Large intestine (tissue), 3 donors: ENCODE measurements around the gene CSE1L. TPM values are rescaled to one million over a fixed set of nuclear protein-coding genes. Genes with fewer than 3 reads are reported as not detected.
"Not testable (repeated sequence)": the region's sequence is repeated elsewhere in the genome, so short reads cannot be mapped to it uniquely, and the experiment has no call there.

ENCODE experiments used
- DNase-seq, 2 donors: peaks; one replicate each; pipeline versions ENCODE4 v3.0.0 to v3.0.0-alpha.2; 2013
- H3K27ac ChIP-seq: one replicate; pipeline ENCODE4 v1.5.1; 2013; ENCODE audit warnings: low read length
- H3K27me3 ChIP-seq: 2 replicates; pipeline ENCODE4 v1.6.1; 2013; ENCODE audit warnings: low read length; ENCODE audit not compliant: control insufficient read depth, insufficient read depth
- H3K36me3 ChIP-seq: 2 replicates; pipeline ENCODE4 v1.6.1; 2013; ENCODE audit warnings: low read length; ENCODE audit not compliant: control insufficient read depth, insufficient read depth
- H3K4me1 ChIP-seq: one replicate; pipeline ENCODE4 v1.6.1; 2013; ENCODE audit warnings: low read length; ENCODE audit not compliant: control insufficient read depth, insufficient read depth
- H3K4me3 ChIP-seq: one replicate; pipeline ENCODE4 v1.5.1; 2013; ENCODE audit warnings: low read length
- H3K9me3 ChIP-seq: one replicate; pipeline ENCODE4 v1.6.1; 2013; ENCODE audit warnings: mild to moderate bottlenecking, low read depth, low read length, moderate library complexity; ENCODE audit not compliant: control insufficient read depth
- WGBS: methylation state at CpG from one replicate; pipeline ENCODE4 v1.1.5; 2013; ENCODE audit warnings: low lambda C conversion rate; ENCODE audit not compliant: insufficient coverage; 5-methylcytosine and 5-hydroxymethylcytosine counted together
- polyA plus RNA-seq: library from polyadenylated mRNA; unstranded; fragments of 120-200 nt; gene quantifications from one replicate; pipeline ENCODE4 v1.2.1, GENCODE V29; 2013

The CSE1L gene
- polyA plus RNA-seq, 1 donor, result 52.2 TPM

GRCh38 chr20:49100292-49100691 lies 54.2 kb downstream of the CSE1L start:
- H3K4me1 ChIP-seq, H3K27ac ChIP-seq, DNase-seq, H3K9me3 ChIP-seq, H3K4me3 ChIP-seq, H3K27me3 ChIP-seq: not testable (repeated sequence)
- 100% methylated on average over 2 of the region's 5 CpGs for WGBS
- H3K36me3 ChIP-seq, result peaks cover 71% of the 10 kb centered on the region

GRCh38 chr20:49100972-49101371 lies 54.9 kb downstream of the CSE1L start:
- Histone ChIP-seq H3K4me1 (no peaks in the 10 kb centered on the region), H3K4me3 (no peak overlapping the region), H3K9me3 (no peaks in the 10 kb centered on the region), H3K27ac (no peak overlapping the region), H3K36me3 (peaks cover 70% of the 10 kb centered on the region), H3K27me3 (no peaks in the 10 kb centered on the region)
- peak in 1 of 2 donors; percentile 29 for DNase-seq
- 80% methylated on average over 1 of the region's 4 CpGs for WGBS

- Histone ChIP-seq H3K9me3 (no peaks in the 10 kb centered on the region), H3K27ac (no peak overlapping the region), H3K27me3 (no peaks in the 10 kb centered on the region), H3K4me1 (no peaks in the 10 kb centered on the region), H3K4me3 (no peak overlapping the region), H3K36me3 (peaks cover 62% of the 10 kb centered on the region)
- DNase-seq, result no peak
- WGBS, result no CpG with 5 or more reads among the region's 4 CpGs
Measured at GRCh38 chr20:49103019-49103418, 56.9 kb downstream of the CSE1L start.

- Histone ChIP-seq H3K27me3 (no peaks in the 10 kb centered on the region), H3K4me1 (no peaks in the 10 kb centered on the region), H3K4me3 (no peak overlapping the region), H3K36me3 (peaks cover 54% of the 10 kb centered on the region), H3K27ac (no peak overlapping the region), H3K9me3 (no peaks in the 10 kb centered on the region)
- no peak for DNase-seq
- WGBS, result 83% methylated on average over 1 of the region's 7 CpGs
Measured at GRCh38 chr20:49103647-49104364, 57.7 kb downstream of the CSE1L start.

DNA sequence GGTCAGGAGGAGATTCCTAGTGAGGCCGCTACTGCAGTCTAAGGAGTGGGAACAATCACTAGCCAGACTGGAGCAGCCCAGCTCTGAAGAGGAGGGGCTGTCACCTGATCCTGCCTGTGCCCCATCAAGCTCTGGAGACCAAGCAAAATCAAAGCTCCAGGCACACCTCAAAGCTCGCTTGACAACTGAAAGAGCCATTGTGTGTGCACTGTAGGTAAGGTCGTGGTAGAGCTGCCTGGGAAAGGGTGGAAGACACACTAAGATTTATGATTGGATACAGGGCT lies 58.2 kb downstream of the CSE1L start:
- DNase-seq, result no peak
- Histone ChIP-seq H3K9me3 (no peaks in the 10 kb centered on the region), H3K36me3 (peaks cover 51% of the 10 kb centered on the region), H3K27ac (no peak overlapping the region), H3K4me3 (no peak overlapping the region), H3K27me3 (no peaks in the 10 kb centered on the region), H3K4me1 (no peaks in the 10 kb centered on the region)
- no CpG with 5 or more reads among the region's 3 CpGs for WGBS

- not testable (repeated sequence) for DNase-seq, H3K27ac ChIP-seq, H3K4me3 ChIP-seq, H3K27me3 ChIP-seq, H3K4me1 ChIP-seq, H3K9me3 ChIP-seq
- no CpG with 5 or more reads among the region's 11 CpGs for WGBS
- H3K36me3 ChIP-seq, result peaks cover 54% of the 10 kb centered on the region
Measured at GRCh38 chr20:49104979-49105547, 59.0 kb downstream of the CSE1L start.

DNA sequence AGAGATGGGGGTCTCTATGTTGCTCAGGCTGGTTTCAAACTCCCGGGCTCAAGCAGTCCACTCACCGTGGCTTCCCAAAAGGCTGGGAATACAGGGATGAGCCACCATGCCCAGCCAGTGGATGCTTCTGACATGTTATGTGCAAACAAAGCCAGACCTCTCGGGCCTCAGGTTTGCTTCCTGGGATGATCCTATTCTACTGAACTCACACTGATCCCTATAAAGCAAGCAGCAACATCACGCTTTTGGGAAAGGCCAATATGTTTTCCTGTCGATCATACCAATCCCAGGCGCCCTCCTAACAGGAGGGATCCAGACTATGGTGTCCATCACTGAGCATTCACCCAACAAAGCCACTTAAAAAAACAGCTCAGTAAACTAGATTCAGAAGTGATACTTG lies 60.2 kb downstream of the CSE1L start:
- no peaks in the 10 kb centered on the region for H3K4me1 ChIP-seq
- H3K27me3 ChIP-seq, result no peaks in the 10 kb centered on the region
- 100% methylated on average over 1 of the region's 6 CpGs for WGBS
- no peak overlapping the region for H3K4me3 ChIP-seq
- no peak for DNase-seq
- no peaks in the 10 kb centered on the region for H3K9me3 ChIP-seq
- peaks cover 59% of the 10 kb centered on the region for H3K36me3 ChIP-seq
- H3K27ac ChIP-seq, result no peak overlapping the region

GRCh38 chr20:49110767-49111694 lies 64.9 kb downstream of the CSE1L start:
- WGBS, result 83% methylated on average over 1 of the region's 6 CpGs
- H3K9me3 ChIP-seq, result no peaks in the 10 kb centered on the region
- no peaks in the 10 kb centered on the region for H3K4me1 ChIP-seq
- H3K36me3 ChIP-seq, result peaks cover 44% of the 10 kb centered on the region
- DNase-seq, result no peak
- no peak overlapping the region for H3K27ac ChIP-seq
- no peaks in the 10 kb centered on the region for H3K27me3 ChIP-seq
- H3K4me3 ChIP-seq, result no peak overlapping the region

- WGBS, result 90% methylated on average over 2 of the region's 15 CpGs
- Histone ChIP-seq H3K27me3 (no peaks in the 10 kb centered on the region), H3K4me3 (no peak overlapping the region), H3K36me3 (peaks cover 54% of the 10 kb centered on the region), H3K9me3 (no peaks in the 10 kb centered on the region), H3K4me1 (no peaks in the 10 kb centered on the region), H3K27ac (no peak overlapping the region)
- DNase-seq, result no peak
Measured at GRCh38 chr20:49112596-49113274, 66.6 kb downstream of the CSE1L start.

- DNase-seq, result no peak
- H3K27ac ChIP-seq, result no peak overlapping the region
- H3K36me3 ChIP-seq, result peaks cover 72% of the 10 kb centered on the region
- no peak overlapping the region for H3K4me3 ChIP-seq
- H3K27me3 ChIP-seq, result no peaks in the 10 kb centered on the region
- no peaks in the 10 kb centered on the region for H3K9me3 ChIP-seq
- no CpG with 5 or more reads among the region's 7 CpGs for WGBS
- peaks cover 7% of the 10 kb centered on the region for H3K4me1 ChIP-seq
Measured at GRCh38 chr20:49115564-49115963, 69.5 kb downstream of the CSE1L start.
